ENCODE measurements around the gene PPP1R16B.

GRCh38 chr20:38951611-38952010, 146.1 kb downstream of the PPP1R16B start:
- TF ChIP-seq CTCF (IDR thresholded peaks at IDR 0.05) (no peak), POLR2A (IDR thresholded peaks at IDR 0.05) (no peak)

Data from body of pancreas (tissue), 4 donors.